ENCODE results near the gene EPB41L3.
"Not testable (repeated sequence)": the region's sequence is repeated elsewhere in the genome, so short reads cannot be mapped to it uniquely, and the experiment has no call there.

The EPB41L3 gene

GRCh38 chr18:5490753-5491480 is 52.9 kb downstream of the EPB41L3 start:
- Histone ChIP-seq H3K4me3 (replicated peaks; ENCODE audit: low read depth, low read length) (no peak overlapping the region), H3K27me3 (replicated peaks; ENCODE audit: control insufficient read depth, insufficient read depth, low read length) (no peaks in the 10 kb centered on the region; the same call in 1 of the 2 replicates), H3K36me3 (ENCODE audit: control insufficient read depth, insufficient read depth, low read length) (no peaks in the 10 kb centered on the region)
- DNase-seq (ENCODE audit: extremely low read depth, insufficient read length): no peak
- TF ChIP-seq, protein P1, sequence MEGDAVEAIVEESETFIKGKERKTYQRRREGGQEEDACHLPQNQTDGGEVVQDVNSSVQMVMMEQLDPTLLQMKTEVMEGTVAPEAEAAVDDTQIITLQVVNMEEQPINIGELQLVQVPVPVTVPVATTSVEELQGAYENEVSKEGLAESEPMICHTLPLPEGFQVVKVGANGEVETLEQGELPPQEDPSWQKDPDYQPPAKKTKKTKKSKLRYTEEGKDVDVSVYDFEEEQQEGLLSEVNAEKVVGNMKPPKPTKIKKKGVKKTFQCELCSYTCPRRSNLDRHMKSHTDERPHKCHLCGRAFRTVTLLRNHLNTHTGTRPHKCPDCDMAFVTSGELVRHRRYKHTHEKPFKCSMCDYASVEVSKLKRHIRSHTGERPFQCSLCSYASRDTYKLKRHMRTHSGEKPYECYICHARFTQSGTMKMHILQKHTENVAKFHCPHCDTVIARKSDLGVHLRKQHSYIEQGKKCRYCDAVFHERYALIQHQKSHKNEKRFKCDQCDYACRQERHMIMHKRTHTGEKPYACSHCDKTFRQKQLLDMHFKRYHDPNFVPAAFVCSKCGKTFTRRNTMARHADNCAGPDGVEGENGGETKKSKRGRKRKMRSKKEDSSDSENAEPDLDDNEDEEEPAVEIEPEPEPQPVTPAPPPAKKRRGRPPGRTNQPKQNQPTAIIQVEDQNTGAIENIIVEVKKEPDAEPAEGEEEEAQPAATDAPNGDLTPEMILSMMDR (IDR thresholded peaks at IDR 0.05; ENCODE audit: insufficient read depth, low read length, poor library complexity, severe bottlenecking): no peak

- no peak for DNase-seq (ENCODE audit: extremely low read depth, insufficient read length)
- Histone ChIP-seq H3K36me3 (ENCODE audit: control insufficient read depth, insufficient read depth, low read length) (no peaks in the 10 kb centered on the region), H3K4me3 (replicated peaks; ENCODE audit: low read depth, low read length) (no peak overlapping the region), H3K27me3 (replicated peaks; ENCODE audit: control insufficient read depth, insufficient read depth, low read length) (no peaks in the 10 kb centered on the region; the same call in 1 of the 2 replicates)
- TF ChIP-seq, protein P1 (IDR thresholded peaks at IDR 0.05; ENCODE audit: insufficient read depth, low read length, poor library complexity, severe bottlenecking): no peak
These were observed 55.0 kb downstream of the EPB41L3 start for GRCh38 chr18:5488844-5489243.

GRCh38 chr18:5488044-5488443 is 55.8 kb downstream of the EPB41L3 start:
- not testable (repeated sequence) for H3K36me3 ChIP-seq (ENCODE audit: control insufficient read depth, insufficient read depth, low read length); DNase-seq (ENCODE audit: extremely low read depth, insufficient read length); H3K4me3 ChIP-seq (replicated peaks; ENCODE audit: low read depth, low read length); H3K27me3 ChIP-seq (replicated peaks; ENCODE audit: control insufficient read depth, insufficient read depth, low read length)

DNA sequence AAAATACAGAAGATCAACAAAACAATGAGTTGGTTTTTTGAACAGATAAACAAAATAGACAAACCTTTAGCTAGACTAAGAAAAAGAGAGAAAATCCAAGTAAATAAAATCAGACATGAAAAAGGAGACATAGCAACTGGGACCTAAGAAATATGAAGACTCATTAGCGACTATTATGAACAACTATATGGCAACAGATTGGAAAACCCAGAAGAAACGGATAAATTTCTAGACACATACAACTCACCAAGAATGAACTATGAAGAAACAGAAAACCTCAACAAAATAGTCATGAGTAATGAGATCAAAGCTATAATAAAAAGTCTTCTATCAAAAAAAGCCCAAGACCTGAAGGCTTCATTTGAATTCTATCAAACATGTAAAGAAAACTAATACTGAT is 59.3 kb downstream of the EPB41L3 start:
- no peaks in the 10 kb centered on the region for H3K36me3 ChIP-seq (ENCODE audit: control insufficient read depth, insufficient read depth, low read length)
- H3K27me3 ChIP-seq (replicated peaks; ENCODE audit: control insufficient read depth, insufficient read depth, low read length): 0 out of 2 replicates have a peak, but pooled peaks cover 2% of the 10 kb centered on the region
- DNase-seq (ENCODE audit: extremely low read depth, insufficient read length): no peak
- TF ChIP-seq, protein P1 (IDR thresholded peaks at IDR 0.05; ENCODE audit: insufficient read depth, low read length, poor library complexity, severe bottlenecking): no peak
- no peak overlapping the region for H3K4me3 ChIP-seq (replicated peaks; ENCODE audit: low read depth, low read length)

GRCh38 chr18:5481621-5482020 is 62.2 kb downstream of the EPB41L3 start:
- DNase-seq (ENCODE audit: extremely low read depth, insufficient read length): no peak
- TF ChIP-seq, protein P1 (IDR thresholded peaks at IDR 0.05; ENCODE audit: insufficient read depth, low read length, poor library complexity, severe bottlenecking): no peak
- no peak overlapping the region for H3K4me3 ChIP-seq (replicated peaks; ENCODE audit: low read depth, low read length)
- 0 out of 2 replicates have a peak, but pooled peaks cover 2% of the 10 kb centered on the region for H3K27me3 ChIP-seq (replicated peaks; ENCODE audit: control insufficient read depth, insufficient read depth, low read length)
- H3K36me3 ChIP-seq (ENCODE audit: control insufficient read depth, insufficient read depth, low read length): no peaks in the 10 kb centered on the region

GRCh38 chr18:5478261-5478660 is 65.5 kb downstream of the EPB41L3 start:
- H3K36me3 ChIP-seq (ENCODE audit: control insufficient read depth, insufficient read depth, low read length): no peaks in the 10 kb centered on the region
- 0 out of 2 replicates have a peak, but pooled peaks cover 2% of the 10 kb centered on the region for H3K27me3 ChIP-seq (replicated peaks; ENCODE audit: control insufficient read depth, insufficient read depth, low read length)
- TF ChIP-seq, protein P1 (IDR thresholded peaks at IDR 0.05; ENCODE audit: insufficient read depth, low read length, poor library complexity, severe bottlenecking): no peak
- H3K4me3 ChIP-seq (replicated peaks; ENCODE audit: low read depth, low read length): no peak overlapping the region
- no peak for DNase-seq (ENCODE audit: extremely low read depth, insufficient read length)

Data from GM06990 (cell line).